GM12878 (cell line): ENCODE data around the gene NUFIP1. TPM values are rescaled to one million over a fixed set of nuclear protein-coding genes. Genes with fewer than 3 reads are reported as not detected.

Source experiments
- ATAC-seq: fragments of 200-7000 bp; cut with Tn5 transposase; 3 replicates; pipeline ENCODE4 v1.9.1; 2020; ENCODE audit warnings: mild to moderate bottlenecking, moderate library complexity
- BruUV-seq: library from RNA; stranded (reverse); fragments of 400-500 nt; replicated peaks from 2 replicates; lab custom pipeline; 2021; lab: Mats Ljungman, UMichigan
- CTCF ChIA-PET: fragments of 300-600 bp; sonication (Branson Sonifier 250); formaldehyde crosslinking; extraction: SDS; loops from one replicate; lab custom pipeline; 2021; ENCODE audit warnings: inconsistent platforms; lab: Yijun Ruan, JAX
- POLR2A ChIA-PET: fragments of 350-600 bp; formaldehyde crosslinking; extraction: SDS; loops from one replicate; lab custom pipeline; 2021; ENCODE audit warnings: inconsistent platforms; lab: Charles Lee
- RAD21 ChIA-PET: fragments of 300-600 bp; sonication (Branson Sonifier 250); formaldehyde crosslinking; loops from one replicate; lab custom pipeline; 2023; ENCODE audit warnings: antibody characterized with exemption; ENCODE audit not compliant: unreplicated experiment; lab: Charles Lee
- SMC1A ChIA-PET: fragments of 300-600 bp; sonication (Branson Sonifier 250); formaldehyde crosslinking; loops from one replicate; lab custom pipeline; 2023; ENCODE audit not compliant: unreplicated experiment, uncharacterized antibody; lab: Charles Lee
- DNase-seq: peaks from one replicate; pipeline ENCODE4 v3.0.0-alpha.2; 2011; ENCODE audit warnings: low read depth, low spot score
- FAIRE-seq: peaks from 3 replicates; lab custom pipeline; 2011; peaks lifted over from hg19 to GRCh38; lab: Jason Lieb, UNC
- H2AFZ ChIP-seq: 2 replicates; pipeline ENCODE4 v1.6.0; 2011; ENCODE audit warnings: low read depth, low read length, control low read depth; ENCODE audit not compliant: control insufficient read depth
- H3K27ac ChIP-seq: 2 replicates; pipeline ENCODE4 v1.5.1; 2011; ENCODE audit warnings: control low read depth; ENCODE audit not compliant: control insufficient read depth, insufficient read depth
- H3K27me3 ChIP-seq, 2 experiments: replicated peaks in 1 of 2; 2 replicates each; pipeline versions ENCODE4 v1.6.0 to v1.6.1; 2011; ENCODE audit warnings: low read length in 1 of 2; ENCODE audit not compliant: control insufficient read depth in 2 of 2, insufficient read depth in 2 of 2
- H3K36me3 ChIP-seq, 2 experiments: 2 replicates each; pipeline ENCODE4 v1.5.1; 2011; ENCODE audit warnings: low read length in 1 of 2; ENCODE audit not compliant: control insufficient read depth in 2 of 2, insufficient read depth in 2 of 2
- H3K4me1 ChIP-seq: 2 replicates; pipeline ENCODE4 v1.6.1; 2011; ENCODE audit warnings: mild to moderate bottlenecking, low read length, moderate library complexity, mixed read lengths; ENCODE audit not compliant: control insufficient read depth, insufficient read depth
- H3K4me2 ChIP-seq: 2 replicates; pipeline ENCODE4 v1.6.0; 2011; ENCODE audit warnings: control low read depth; ENCODE audit not compliant: control insufficient read depth, insufficient read depth
- H3K4me3 ChIP-seq: fragments of 200-600 bp; sonication (generic); 2 replicates; pipeline ENCODE4 v1.5.1; 2016
- H3K79me2 ChIP-seq: 2 replicates; pipeline ENCODE4 v1.6.0; 2011; ENCODE audit warnings: low read length; ENCODE audit not compliant: control insufficient read depth, insufficient read depth
- H3K9ac ChIP-seq: 2 replicates; pipeline ENCODE4 v1.8.0; 2011; ENCODE audit warnings: low read length, control low read depth, mixed read lengths; ENCODE audit not compliant: control insufficient read depth, insufficient read depth
- H3K9me3 ChIP-seq: replicated peaks from 3 replicates; pipeline ENCODE4 v1.5.1; 2011; ENCODE audit warnings: mild to moderate bottlenecking, low read length; ENCODE audit not compliant: control insufficient read depth, insufficient read depth
- H4K20me1 ChIP-seq: 2 replicates; pipeline ENCODE4 v1.6.0; 2011; ENCODE audit not compliant: control insufficient read depth, insufficient read depth
- BCL11A ChIP-seq: IDR thresholded peaks from 2 replicates; pipeline ENCODE4 v1.6.1; 2011; ENCODE audit warnings: low read depth, low read length
- BCL3 ChIP-seq: IDR thresholded peaks from 2 replicates; pipeline ENCODE4 v1.6.1; 2011; ENCODE audit warnings: borderline replicate concordance, low read depth, mild to moderate bottlenecking, moderate library complexity, low read length; ENCODE audit not compliant: insufficient read depth, poor library complexity, severe bottlenecking
- EED ChIP-seq: sonication (generic); IDR thresholded peaks from 2 replicates; pipeline ENCODE4 v1.6.1; 2016; ENCODE audit warnings: antibody characterized with exemption, low read depth
- IRF3 ChIP-seq: fragments of 450-650 bp; IDR thresholded peaks from 2 replicates; pipeline ENCODE4 v1.6.1; 2014; ENCODE audit warnings: mild to moderate bottlenecking
- KLF5 ChIP-seq: fragments of 450-650 bp; IDR thresholded peaks from 2 replicates; pipeline ENCODE4 v1.6.1; 2014; ENCODE audit warnings: mild to moderate bottlenecking; ENCODE audit not compliant: partially characterized antibody
- NKRF ChIP-seq: fragments of 450-650 bp; conservative IDR thresholded peaks from 2 replicates; pipeline ENCODE4 v1.6.1; 2017; ENCODE audit warnings: mild to moderate bottlenecking, moderate library complexity
- PRDM15 ChIP-seq: fragments of 450-650 bp; formaldehyde crosslinking; IDR thresholded peaks from 2 replicates; pipeline ENCODE4 v1.4.0; 2020; ENCODE audit warnings: mild to moderate bottlenecking, moderate library complexity
- SIX5 ChIP-seq: IDR thresholded peaks from 2 replicates; pipeline ENCODE4 v1.6.1; 2011; ENCODE audit warnings: mild to moderate bottlenecking, low read depth, low read length, moderate library complexity; ENCODE audit not compliant: severe bottlenecking
- STAT3 ChIP-seq: IDR thresholded peaks from 2 replicates; pipeline ENCODE4 v1.6.1; 2011; ENCODE audit warnings: low read depth, low read length, improper control_type of control experiment
- TCF3 ChIP-seq: IDR thresholded peaks from 2 replicates; pipeline ENCODE4 v1.6.1; 2012; ENCODE audit warnings: low read depth, mild to moderate bottlenecking, low read length, borderline replicate concordance; ENCODE audit not compliant: insufficient read depth
- TCF7 ChIP-seq: IDR thresholded peaks from 2 replicates; pipeline ENCODE4 v1.6.1; 2014; ENCODE audit warnings: antibody characterized with exemption, borderline replicate concordance
- ZNF217 ChIP-seq: fragments of 450-650 bp; IDR thresholded peaks from 2 replicates; pipeline ENCODE4 v1.6.1; 2017; ENCODE audit warnings: antibody characterized with exemption, mild to moderate bottlenecking
- WGBS: methylation state at CpG from one replicate; pipeline ENCODE4 v1.1.6; 2016; ENCODE audit warnings: low lambda C conversion rate; ENCODE audit not compliant: insufficient replicate concordance, insufficient coverage; ENCODE audit errors: missing lambda C conversion rate; 5-methylcytosine and 5-hydroxymethylcytosine counted together
- in situ Hi-C: fragments of 300-500 bp; cut with MboI; formaldehyde crosslinking; loops from 9 replicates; pipeline ENCODE4 v1.14.3; 2018; ENCODE audit warnings: mixed read lengths
- intact Hi-C: fragments of 100-400 bp; cut with micrococcal nuclease; formaldehyde crosslinking; loops from one replicate; pipeline ENCODE4 v1.14.2; 2022; ENCODE audit not compliant: unreplicated experiment
- polyA plus RNA-seq, 11 experiments: library from polyadenylated mRNA; depleted of rRNA in 4 of 11; unstranded in 6 of 11; stranded (reverse) in 5 of 11; fragments of >200 nt; fragmentation: Nextera tagmentation in 4 of 11; fragmentation: Illumina TruSeq in 1 of 11; extraction: Ambion mirVana in 4 of 11; extraction: Trizol in 1 of 11; gene quantifications; 1 replicate in 1 of 11; 2 replicates in 10 of 11; pipeline versions ENCODE4 v1.2.1 to v1.2.3, GENCODE V29; 2011 to 2016; ENCODE audit warnings: inconsistent platforms in 2 of 11, missing spikeins in 2 of 11, low read depth in 1 of 11
- total RNA-seq, 4 experiments: library from RNA; depleted of rRNA in 3 of 4; stranded (reverse); fragments of >200 nt in 3 of 4; fragmentation: Illumina TruSeq in 1 of 4; extraction: Trizol in 1 of 4; gene quantifications; 2 replicates each; pipeline versions ENCODE4 v1.2.1 to v1.2.3, GENCODE V29; 2013 to 2021
- TF ChIP-seq, protein P1 (sequence below): fragments of 150-350 bp; IDR thresholded peaks from 2 replicates; pipeline ENCODE4 v1.6.1; 2014; ENCODE audit warnings: mild to moderate bottlenecking, low read depth, low read length

The NUFIP1 gene
- total and polyA plus RNA-seq, 10 of the 15 experiments (the other 5 are each of a cell fraction or from before 2014, with no cell fraction given): 2.5 to 11.2 (median 7.0) TPM

GRCh38 chr13:44932850-44933251 is 56.4 kb downstream of the NUFIP1 start:
- CTCF ChIA-PET: interaction anchor here (2.2 kb wide), 1 partner anchor 14 kb away, joined by 9 read pairs; no protein-coding TSS in a partner anchor
- TF ChIP-seq, protein P1, sequence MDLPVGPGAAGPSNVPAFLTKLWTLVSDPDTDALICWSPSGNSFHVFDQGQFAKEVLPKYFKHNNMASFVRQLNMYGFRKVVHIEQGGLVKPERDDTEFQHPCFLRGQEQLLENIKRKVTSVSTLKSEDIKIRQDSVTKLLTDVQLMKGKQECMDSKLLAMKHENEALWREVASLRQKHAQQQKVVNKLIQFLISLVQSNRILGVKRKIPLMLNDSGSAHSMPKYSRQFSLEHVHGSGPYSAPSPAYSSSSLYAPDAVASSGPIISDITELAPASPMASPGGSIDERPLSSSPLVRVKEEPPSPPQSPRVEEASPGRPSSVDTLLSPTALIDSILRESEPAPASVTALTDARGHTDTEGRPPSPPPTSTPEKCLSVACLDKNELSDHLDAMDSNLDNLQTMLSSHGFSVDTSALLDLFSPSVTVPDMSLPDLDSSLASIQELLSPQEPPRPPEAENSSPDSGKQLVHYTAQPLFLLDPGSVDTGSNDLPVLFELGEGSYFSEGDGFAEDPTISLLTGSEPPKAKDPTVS: no peak
- no peak for TF ChIP-seq TCF7
- no peak for TF ChIP-seq TCF3
- TF ChIP-seq PRDM15 (CRISPR knock-in tag): no peak
- TF ChIP-seq IRF3: no peak
- no peak for TF ChIP-seq EED
- TF ChIP-seq STAT3: no peak
- no peak for TF ChIP-seq KLF5
- no peak for TF ChIP-seq NKRF
- TF ChIP-seq SIX5: no peak
- TF ChIP-seq BCL11A: no peak
- no peak for TF ChIP-seq ZNF217
- no peak for TF ChIP-seq BCL3
- TF ChIP-seq, all 136 proteins: peak for 0
- Histone ChIP-seq H3K36me3 (no peaks in the 10 kb centered on the region), H3K27ac (no peak overlapping the region), H3K79me2 (no peaks in the 10 kb centered on the region), H3K4me2 (no peak overlapping the region), H3K4me3 (no peak overlapping the region), H3K9me3 (no peaks in the 10 kb centered on the region), H2AFZ (no peak overlapping the region), H3K9ac (no peak overlapping the region), H3K27me3 (no peaks in the 10 kb centered on the region), H4K20me1 (no peaks in the 10 kb centered on the region), H3K4me1 (no peaks in the 10 kb centered on the region)
- FAIRE-seq (no peak), DNase-seq (no peak), ATAC-seq (no peak)
- no TSS peak for BruUV-seq
- ChIA-PET SMC1A (interaction anchor here (1.1 to 1.4 kb wide), 2 partner anchors 10 to 14 kb away, joined by 4 read pairs; no protein-coding TSS in a partner anchor), POLR2A (interaction anchor here (0.6 kb wide), 1 partner anchor 281 kb away, joined by 3 read pairs; no protein-coding TSS in a partner anchor), RAD21 (no interaction called here)
- in situ Hi-C loops: loop anchor here (10.0 kb wide), 1 partner anchor 62 kb away; no protein-coding TSS in a partner anchor
- intact Hi-C loops: no loop called here
- WGBS: 74% methylated on average over 7 of the region's 7 CpGs
